T-cell (primary cell): ENCODE data around the gene PRKCZ. TPM values are rescaled to one million over a fixed set of nuclear protein-coding genes. Genes with fewer than 3 reads are reported as not detected.

Source experiments
- ATAC-seq, 4 experiments: fragments of 200-7000 bp in 3 of 4; fragments of 150-1000 bp in 1 of 4; cut with Tn5 transposase; replicated peaks in 1 of 4; 1 replicate in 3 of 4; 2 replicates in 1 of 4; pipeline ENCODE4 v1.10.0; 2021; ENCODE audit warnings: moderate library complexity in 3 of 4, mild to moderate bottlenecking in 2 of 4, moderate number of reproducible peaks in 1 of 4
- CTCF ChIA-PET, 2 donors: fragments of 300-600 bp; sonication (Branson Sonifier 250); formaldehyde crosslinking; loops; one replicate each; lab custom pipeline; 2022; ENCODE audit warnings: antibody characterized with exemption in 2 of 2; lab: Charles Lee
- POLR2A ChIA-PET, 2 donors: fragments of 300-600 bp; sonication (Branson Sonifier 250); formaldehyde crosslinking; loops; one replicate each; lab custom pipeline; 2022; ENCODE audit warnings: antibody characterized with exemption in 2 of 2; lab: Charles Lee
- DNase-seq, 35 experiments: peaks; one replicate each; pipeline versions ENCODE4 v3.0.0 to v3.0.0-alpha.2; 2013 to 2023
- H3K27ac ChIP-seq: one replicate; pipeline ENCODE4 v1.5.1; 2013; ENCODE audit warnings: low read length
- H3K27me3 ChIP-seq, 2 experiments: replicated peaks in 1 of 2; 1 replicate in 1 of 2; 2 replicates in 1 of 2; pipeline versions ENCODE4 v1.6.1 to v1.7.0; 2013; ENCODE audit warnings: low read length in 1 of 2, mixed read lengths in 1 of 2; ENCODE audit not compliant: control insufficient read depth in 2 of 2, insufficient read depth in 2 of 2; ENCODE audit errors: extremely low read depth in 1 of 2
- H3K36me3 ChIP-seq, 2 donors: 1 replicate in 1 of 2; 2 replicates in 1 of 2; pipeline versions ENCODE4 v1.6.1 to v1.7.0; 2013; ENCODE audit warnings: low read length in 1 of 2; ENCODE audit not compliant: control insufficient read depth in 2 of 2, insufficient read depth in 1 of 2; ENCODE audit errors: extremely low read depth in 1 of 2
- H3K4me1 ChIP-seq, 2 experiments: 1 replicate in 1 of 2; 2 replicates in 1 of 2; pipeline versions ENCODE4 v1.6.1 to v1.7.0; 2013; ENCODE audit warnings: low read length in 2 of 2, mixed read lengths in 1 of 2; ENCODE audit not compliant: insufficient read depth in 2 of 2, control insufficient read depth in 1 of 2; ENCODE audit errors: extremely low read depth in 1 of 2
- H3K4me3 ChIP-seq, 2 donors: 1 replicate in 1 of 2; 2 replicates in 1 of 2; pipeline versions ENCODE4 v1.5.1 to v1.7.0; 2013; ENCODE audit warnings: mild to moderate bottlenecking in 2 of 2, low read length in 1 of 2, moderate library complexity in 1 of 2; ENCODE audit not compliant: control insufficient read depth in 1 of 2; ENCODE audit errors: extremely low read depth in 1 of 2
- H3K9me3 ChIP-seq: 2 replicates; pipeline ENCODE4 v1.7.0; 2013
- H3K27ac Mint-ChIP-seq, 2 donors: one replicate each; pipeline ENCODE4 v1.8.0; 2020 to 2021; ENCODE audit warnings: mild to moderate bottlenecking in 2 of 2, mixed read lengths in 2 of 2
- H3K27me3 Mint-ChIP-seq, 2 donors: one replicate each; pipeline ENCODE4 v1.8.0; 2021 to 2022; ENCODE audit warnings: mixed read lengths in 2 of 2
- H3K36me3 Mint-ChIP-seq: one replicate; pipeline ENCODE4 v1.8.0; 2021; ENCODE audit warnings: mixed read lengths
- H3K4me1 Mint-ChIP-seq, 3 donors: one replicate each; pipeline ENCODE4 v1.8.0; 2020 to 2022; ENCODE audit warnings: mixed read lengths in 3 of 3, mild to moderate bottlenecking in 1 of 3
- H3K4me3 Mint-ChIP-seq, 3 donors: one replicate each; pipeline ENCODE4 v1.8.0; 2020 to 2022; ENCODE audit warnings: mild to moderate bottlenecking in 3 of 3, mixed read lengths in 3 of 3, moderate library complexity in 3 of 3
- H3K9me3 Mint-ChIP-seq, 3 donors: one replicate each; pipeline ENCODE4 v1.8.0; 2020 to 2022; ENCODE audit warnings: mixed read lengths in 3 of 3
- WGBS: methylation state at CpG from one replicate; pipeline ENCODE4 v1.1.5; 2013; ENCODE audit warnings: missing lambda C conversion rate; ENCODE audit not compliant: insufficient coverage; 5-methylcytosine and 5-hydroxymethylcytosine counted together
- total RNA-seq, 35 experiments: library from RNA in 6 of 35; stranded (reverse) in 6 of 35; fragments of 120-200 nt in 1 of 35; gene quantifications; one replicate each; pipeline versions ENCODE4 v1.2.1 to v1.2.4 and lab custom pipeline; 2013 to 2026

The PRKCZ gene
- total RNA-seq, 5 donors from 2014 or later (not counting 1 experiment from before 2014, with no cell fraction given), result 27.5 to 36.9 (median 31.0) TPM

- ATAC-seq, result no peak
- no peak overlapping the region for H3K27ac Mint-ChIP-seq
- no peaks in the 10 kb centered on the region for H3K27me3 Mint-ChIP-seq
- Histone ChIP-seq H3K36me3 (no peaks in the 10 kb centered on the region), H3K27ac (no peak overlapping the region), H3K4me1 (peaks cover 16 to 60% of the 10 kb centered on the region in 2 experiments), H3K4me3 (no peak overlapping the region), H3K27me3 (no peaks in the 10 kb centered on the region), H3K9me3 (no peaks in the 10 kb centered on the region)
- ChIA-PET POLR2A (no interaction called here), CTCF (no interaction called here)
- peaks cover 17 to 33% (median 25%) of the 10 kb centered on the region in 3 donors for H3K4me1 Mint-ChIP-seq
- H3K9me3 Mint-ChIP-seq, result no peaks in the 10 kb centered on the region
- H3K4me3 Mint-ChIP-seq, result no peak overlapping the region
- WGBS, result 95% methylated on average over 12 of the region's 14 CpGs
- no peaks in the 10 kb centered on the region for H3K36me3 Mint-ChIP-seq
- no peak for DNase-seq
Measured at GRCh38 chr1:2201062-2201461, 150.9 kb downstream of the PRKCZ start.

DNA sequence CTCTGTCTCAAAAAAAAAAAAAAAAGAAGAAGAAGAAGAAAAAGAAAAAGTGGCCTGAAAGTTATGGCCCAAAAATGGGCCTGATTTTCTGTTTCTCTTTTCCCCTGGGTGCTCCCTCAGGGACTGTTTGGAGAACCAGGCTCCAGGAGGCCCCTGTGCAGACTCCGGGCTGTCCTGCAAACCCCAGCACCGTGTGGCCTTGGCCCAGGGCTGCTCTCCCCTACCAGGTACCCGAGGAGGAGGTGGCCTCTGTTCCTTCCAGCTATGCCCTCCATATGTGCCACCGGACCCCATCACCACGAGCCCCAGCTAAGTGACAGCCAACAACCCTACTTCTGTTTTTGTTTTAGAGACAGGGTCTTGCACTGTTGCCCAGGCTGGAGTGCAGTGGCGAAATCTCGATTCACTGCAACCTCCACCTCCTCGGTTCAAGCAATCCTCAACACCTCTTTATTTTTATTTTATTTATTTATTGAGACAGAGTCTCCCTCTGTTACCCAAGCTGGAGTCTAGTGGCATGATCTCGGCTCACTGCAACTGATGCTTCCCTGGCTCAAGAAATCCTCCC, 151.9 kb downstream of the PRKCZ start:
- Histone ChIP-seq H3K27ac (no peak overlapping the region), H3K4me1 (peaks cover 16 to 63% of the 10 kb centered on the region in 2 experiments), H3K27me3 (no peaks in the 10 kb centered on the region), H3K9me3 (no peaks in the 10 kb centered on the region), H3K36me3 (no peaks in the 10 kb centered on the region), H3K4me3 (no peak overlapping the region)
- Mint-ChIP-seq H3K27me3 (no peaks in the 10 kb centered on the region), H3K27ac (peak overlapping the region; percentile 34 to 39), H3K36me3 (no peaks in the 10 kb centered on the region), H3K9me3 (no peaks in the 10 kb centered on the region), H3K4me1 (peaks cover 17 to 38% (median 26%) of the 10 kb centered on the region in 3 donors), H3K4me3 (no peak overlapping the region)
- no peak for DNase-seq
- 88% methylated on average over 2 of the region's 9 CpGs for WGBS
- ATAC-seq, result no peak
- POLR2A ChIA-PET, result no interaction called here
- CTCF ChIA-PET, result no interaction called here

DNA sequence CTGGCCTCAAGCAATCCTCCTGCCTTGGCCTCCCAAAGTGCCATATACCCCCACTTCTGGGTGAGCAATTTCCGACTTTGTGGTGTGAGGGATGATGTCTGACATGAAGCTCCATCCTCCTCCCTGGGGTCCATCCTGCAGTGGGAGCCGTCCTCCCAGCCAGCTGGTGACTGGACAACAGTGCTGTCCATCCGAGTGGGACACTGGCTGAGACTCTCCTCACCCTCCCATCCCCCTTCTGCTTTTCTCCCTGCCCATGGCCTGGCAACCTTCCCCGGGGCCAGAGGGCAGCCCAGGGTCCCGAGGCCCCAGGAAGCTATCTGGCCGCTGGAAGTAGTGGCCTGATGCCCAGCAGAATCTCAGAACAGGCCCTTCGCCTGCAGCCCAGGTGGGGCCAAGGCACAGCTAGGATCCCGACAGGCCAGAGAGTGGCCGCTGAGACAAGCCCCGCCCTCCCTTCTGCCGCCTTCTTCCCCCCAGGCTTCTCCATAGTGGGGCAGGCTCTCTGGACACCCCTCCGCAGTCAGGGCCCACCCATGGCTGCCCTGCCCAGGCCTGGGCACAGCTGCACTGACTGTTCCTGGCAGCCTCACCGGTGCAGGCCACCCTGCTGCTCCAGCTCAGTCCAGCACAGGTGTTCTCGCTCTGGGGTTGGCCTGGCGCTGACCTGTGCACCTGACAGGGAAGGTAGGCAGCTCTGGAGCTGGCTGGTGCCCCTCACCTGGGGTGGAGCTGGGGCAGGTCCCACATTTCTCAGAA, 152.8 kb downstream of the PRKCZ start:
- H3K4me1 Mint-ChIP-seq, result peaks cover 17 to 37% (median 24%) of the 10 kb centered on the region in 3 donors
- Histone ChIP-seq H3K27me3 (no peaks in the 10 kb centered on the region), H3K9me3 (no peaks in the 10 kb centered on the region), H3K4me3 (no peak overlapping the region), H3K4me1 (peaks cover 16 to 54% of the 10 kb centered on the region in 2 experiments), H3K27ac (no peak overlapping the region), H3K36me3 (no peaks in the 10 kb centered on the region)
- ATAC-seq (no peak), DNase-seq (no peak)
- H3K27me3 Mint-ChIP-seq, result no peaks in the 10 kb centered on the region
- H3K36me3 Mint-ChIP-seq, result no peaks in the 10 kb centered on the region
- ChIA-PET POLR2A (no interaction called here), CTCF (no interaction called here)
- 91% methylated on average over 14 of the region's 15 CpGs for WGBS
- H3K4me3 Mint-ChIP-seq, result no peak overlapping the region
- no peaks in the 10 kb centered on the region for H3K9me3 Mint-ChIP-seq
- H3K27ac Mint-ChIP-seq, result peak overlapping the region in 1 of 2 donors; percentile 64

DNA sequence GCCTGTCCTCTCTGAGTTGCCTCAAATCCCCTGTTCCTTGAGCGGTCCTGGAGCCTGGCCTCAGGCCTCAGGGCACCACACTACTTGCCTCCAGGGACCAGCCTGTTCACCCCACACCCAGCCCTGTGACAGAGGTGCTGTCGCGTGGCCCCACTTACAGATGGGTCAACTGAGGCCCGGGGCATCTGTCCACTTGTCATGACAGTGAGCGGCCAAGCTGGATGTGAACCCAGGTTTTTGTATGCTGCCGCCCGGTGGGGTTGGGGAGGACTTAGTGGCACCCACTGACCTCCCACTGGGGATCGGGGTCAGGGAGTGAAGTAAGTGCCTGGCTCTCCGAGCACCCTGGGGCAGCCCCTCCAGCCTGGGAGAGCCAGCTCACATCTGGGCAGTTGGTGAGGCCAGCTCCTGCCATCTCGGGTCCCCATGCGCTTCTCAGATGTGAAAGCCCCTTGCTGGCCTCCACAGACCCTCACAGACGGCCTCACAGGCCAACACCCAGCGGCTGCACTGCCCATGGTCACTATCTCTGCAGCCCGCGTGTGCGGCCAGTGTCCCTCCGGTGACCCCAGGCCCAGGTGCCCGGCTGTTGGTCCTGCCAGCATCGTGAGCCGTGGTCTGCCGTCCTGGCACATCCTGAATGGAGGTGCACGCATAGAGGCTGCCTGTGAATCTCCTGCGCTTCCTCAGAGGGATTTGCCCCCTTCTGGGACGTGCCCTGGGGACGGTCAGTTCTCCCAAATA, 153.6 kb downstream of the PRKCZ start:
- POLR2A ChIA-PET, result no interaction called here
- H3K4me3 Mint-ChIP-seq, result no peak overlapping the region
- H3K27ac ChIP-seq, result peak overlapping the region; percentile 69

GRCh38 chr1:2204415-2205190, 154.4 kb downstream of the PRKCZ start:
- H3K27ac ChIP-seq, result peak overlapping the region; percentile 69
- ChIA-PET CTCF (interaction anchor here in 1 of 2 donors (0.8 to 1.5 kb wide), 2 partner anchors 10 to 185 kb away, joined by 3 read pairs; partner anchors contain the start of gene FAAP20), POLR2A (no interaction called here)
- no peaks in the 10 kb centered on the region for H3K9me3 ChIP-seq
- DNase-seq, result peak in 2 of 35 experiments; percentile 53 to 74
- H3K4me1 ChIP-seq, result peaks cover 5 to 38% of the 10 kb centered on the region in 2 experiments
- Mint-ChIP-seq H3K27ac (peak overlapping the region in 1 of 2 donors; percentile 46), H3K27me3 (no peaks in the 10 kb centered on the region), H3K4me1 (peaks cover 6 to 23% (median 10%) of the 10 kb centered on the region in 3 donors), H3K36me3 (no peaks in the 10 kb centered on the region), H3K4me3 (no peak overlapping the region), H3K9me3 (no peaks in the 10 kb centered on the region)
- WGBS, result 30% methylated on average over 21 of the region's 60 CpGs
- peaks cover 0 to 4% of the 10 kb centered on the region in 2 experiments for H3K27me3 ChIP-seq
- H3K36me3 ChIP-seq, result no peaks in the 10 kb centered on the region
- peak; percentile 21 to 56 (median 40) for ATAC-seq
- peak overlapping the region; percentile 28 to 30 for H3K4me3 ChIP-seq

More for the DNA sequence above, 153.6 kb downstream of the PRKCZ start:
- Histone ChIP-seq H3K36me3 (no peaks in the 10 kb centered on the region), H3K9me3 (no peaks in the 10 kb centered on the region), H3K27me3 (no peaks in the 10 kb centered on the region), H3K4me1 (peaks cover 8 to 46% of the 10 kb centered on the region in 2 experiments), H3K4me3 (peak overlapping the region in 1 of 2 donors; percentile 28)
- H3K36me3 Mint-ChIP-seq, result no peaks in the 10 kb centered on the region
- no peaks in the 10 kb centered on the region for H3K27me3 Mint-ChIP-seq
- H3K27ac Mint-ChIP-seq, result peak overlapping the region in 1 of 2 donors; percentile 46
- H3K9me3 Mint-ChIP-seq, result no peaks in the 10 kb centered on the region
- ATAC-seq, result no peak
- no peak for DNase-seq
- WGBS, result 95% methylated on average over 19 of the region's 25 CpGs
- CTCF ChIA-PET, result interaction anchor here in 1 of 2 donors (1.5 kb wide), 1 partner anchor 9 kb away, joined by 3 read pairs; the partner anchor contains the start of gene FAAP20
- H3K4me1 Mint-ChIP-seq, result peaks cover 14 to 30% (median 18%) of the 10 kb centered on the region in 3 donors
